Fibroblast of gingiva (primary cell): ENCODE measurements around the gene PAFAH1B1.
"Not testable (repeated sequence)": the region's sequence is repeated elsewhere in the genome, so short reads cannot be mapped to it uniquely, and the experiment has no call there.

Source experiments
- DNase-seq: peaks from one replicate; pipeline ENCODE4 v3.0.0-alpha.2; 2011; ENCODE audit warnings: low read depth

Gene PAFAH1B1

DNA sequence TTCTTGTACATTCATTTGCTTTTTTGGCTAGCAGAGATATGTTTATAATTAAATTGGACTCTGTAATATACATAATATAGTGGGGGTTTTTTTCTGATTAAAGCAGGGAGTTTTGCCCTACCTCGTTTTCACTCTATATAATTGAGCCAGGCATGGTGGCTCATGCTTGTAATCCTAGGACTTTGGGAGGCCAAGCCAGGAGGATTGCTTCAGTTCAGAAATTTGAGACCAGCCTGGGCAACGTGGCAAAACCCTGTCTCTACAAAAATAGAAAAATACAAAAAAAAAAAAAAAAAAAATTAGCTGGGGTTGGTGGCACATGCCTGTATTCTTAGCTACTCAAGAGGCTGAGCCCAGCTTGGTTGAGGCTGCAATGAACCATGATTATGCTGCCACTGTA, 42.2 kb downstream of the PAFAH1B1 start:
- peak; percentile 62 for DNase-seq

DNA sequence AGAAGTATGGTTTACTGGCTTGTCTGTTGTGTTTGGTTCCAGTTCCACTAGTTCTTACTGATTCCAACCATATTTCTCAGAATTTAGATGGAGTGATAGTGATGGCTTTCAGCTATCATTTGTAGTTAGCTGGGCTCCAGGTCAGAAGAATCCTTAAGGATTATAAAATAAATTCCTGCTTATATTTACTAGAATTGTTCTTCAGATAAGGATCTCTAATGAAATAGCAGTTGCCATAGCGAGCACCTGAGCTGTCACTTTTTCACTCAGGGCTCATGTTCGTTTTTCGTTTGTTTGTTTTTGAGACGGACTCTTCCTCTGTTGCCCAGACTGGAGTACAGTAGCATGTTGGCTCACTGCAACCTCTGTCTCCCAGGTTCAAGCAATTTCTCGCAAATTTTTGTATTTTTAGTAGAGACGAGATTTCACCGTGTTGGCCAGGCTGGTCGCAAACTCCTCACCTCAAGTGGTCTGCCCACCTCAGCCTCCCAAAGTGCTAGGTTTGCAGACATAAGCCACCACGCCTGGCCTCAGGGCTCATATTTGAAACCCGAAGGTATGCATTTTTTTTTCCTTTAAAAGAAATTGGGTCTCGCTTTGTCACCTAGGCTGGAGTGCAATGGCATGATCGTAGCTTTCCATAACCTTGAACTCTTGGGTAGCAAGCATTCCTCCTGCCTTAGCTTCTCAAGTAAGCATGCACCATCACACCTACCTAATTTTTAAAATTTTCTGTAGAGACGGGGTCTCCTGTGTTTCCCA, 42.9 kb downstream of the PAFAH1B1 start:
- no peak for DNase-seq

DNA sequence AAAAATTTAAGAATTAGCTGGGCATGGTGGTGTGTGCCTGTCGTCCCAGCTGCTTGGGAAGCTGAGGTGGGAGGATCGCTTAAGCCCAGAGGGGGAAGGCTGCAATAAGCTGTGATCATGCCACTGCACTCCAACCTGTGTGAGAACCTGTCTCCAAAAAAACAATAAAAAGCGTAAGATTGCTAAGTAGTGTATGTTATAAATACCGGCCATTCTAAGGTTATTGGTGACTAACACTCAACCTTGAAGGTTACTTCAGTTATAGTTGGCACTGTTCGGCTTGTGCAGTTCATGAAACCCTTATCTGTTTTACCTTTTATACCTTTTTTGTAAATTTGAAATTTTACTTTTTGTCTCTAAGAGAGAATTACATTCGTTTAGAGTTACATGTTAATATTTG, 44.0 kb downstream of the PAFAH1B1 start:
- DNase-seq = no peak

DNA sequence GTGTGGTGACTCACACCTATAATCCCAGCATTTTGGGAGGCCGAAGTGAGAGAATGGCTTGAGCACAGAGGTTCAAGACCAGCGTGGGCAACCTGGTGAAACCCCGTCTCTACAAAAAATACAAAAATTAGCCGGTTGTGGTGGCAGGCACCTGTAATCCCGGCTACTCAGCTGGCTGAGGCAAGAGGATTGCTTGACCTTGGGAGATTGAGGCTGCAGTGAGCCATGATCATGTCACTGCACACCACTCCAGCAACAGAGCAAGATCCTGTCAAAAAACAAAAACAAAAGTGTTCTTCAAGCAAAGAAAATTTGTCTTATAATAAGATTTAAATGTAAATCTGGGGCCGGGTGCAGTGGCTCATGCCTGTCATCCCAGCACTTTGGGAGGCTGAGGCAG, 51.5 kb downstream of the PAFAH1B1 start:
- no peak for DNase-seq

DNA sequence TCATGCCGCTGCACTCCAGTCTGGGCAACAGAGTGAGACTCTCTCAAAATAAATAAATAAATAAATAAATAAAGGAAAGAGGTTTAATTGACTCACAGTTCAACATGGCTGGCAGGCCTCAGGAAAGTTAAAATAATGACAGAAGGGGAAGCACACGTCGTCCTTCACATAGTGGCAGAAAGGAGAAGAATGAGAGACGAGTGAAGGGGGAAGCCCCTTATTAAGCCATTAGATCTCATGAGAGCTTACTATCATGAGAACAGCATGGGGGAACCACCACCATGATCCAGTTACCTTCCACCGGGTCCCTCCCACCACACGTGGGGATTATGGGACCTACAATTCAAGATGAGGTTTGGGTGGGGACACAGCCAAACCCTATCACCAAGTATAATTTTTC, 54.5 kb downstream of the PAFAH1B1 start:
- no peak for DNase-seq

DNA sequence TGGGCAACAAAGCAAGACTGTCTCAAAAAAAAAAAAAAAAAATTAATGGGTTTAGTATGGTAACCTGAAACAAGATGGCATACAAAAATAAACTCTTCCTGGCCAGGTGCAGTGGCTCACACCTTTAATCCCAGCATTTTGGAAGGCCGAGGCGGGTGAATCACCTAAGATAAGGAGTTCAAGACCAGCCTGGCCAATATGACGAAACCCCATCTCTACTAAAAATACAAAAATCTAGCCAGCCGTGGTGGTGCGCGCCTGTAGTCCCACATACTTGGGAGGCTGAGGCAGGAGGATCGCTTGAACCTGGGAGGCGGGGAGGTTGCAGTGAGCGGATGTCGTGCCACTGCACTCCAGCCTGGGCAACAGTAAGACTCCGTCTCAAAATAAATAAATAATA, 55.7 kb downstream of the PAFAH1B1 start:
- DNase-seq = no peak

DNA sequence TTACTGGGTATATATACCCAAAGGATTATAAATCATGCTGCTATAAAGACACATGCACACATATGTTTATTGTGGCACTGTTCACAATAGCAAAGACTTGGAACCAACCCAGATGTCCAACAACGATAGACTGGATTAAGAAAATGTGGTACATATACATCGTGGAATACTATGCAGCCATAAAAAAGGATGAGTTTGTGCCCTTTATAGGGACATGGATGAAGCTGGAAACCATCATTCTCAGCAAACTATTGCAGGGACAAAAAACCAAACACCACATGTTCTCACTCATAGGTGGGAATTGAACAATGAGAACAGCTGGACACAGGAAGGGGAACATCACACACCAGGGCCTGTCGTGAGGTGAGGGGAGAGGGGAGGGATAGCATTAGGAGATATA, 59.5 kb downstream of the PAFAH1B1 start:
- DNase-seq = not testable (repeated sequence)

DNA sequence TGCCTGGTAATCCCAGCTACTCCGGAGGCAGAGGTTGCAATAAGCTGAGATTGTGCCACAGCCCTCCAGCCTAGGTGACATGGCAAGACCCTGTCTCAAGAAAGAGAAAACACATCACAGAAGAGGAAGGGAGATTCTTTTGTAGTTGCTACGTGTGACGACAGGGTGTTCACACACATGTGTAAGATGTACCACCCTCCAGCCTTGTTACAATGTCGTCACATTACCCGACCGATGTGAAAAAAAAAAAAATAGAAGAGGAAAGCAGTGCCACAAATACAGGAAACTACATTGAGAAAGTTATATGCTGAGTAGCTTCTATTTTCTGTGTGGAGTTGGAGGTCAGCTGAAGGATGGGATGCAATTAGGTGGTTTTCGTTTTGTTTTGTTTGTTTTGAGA, 62.1 kb downstream of the PAFAH1B1 start:
- DNase-seq = no peak

DNA sequence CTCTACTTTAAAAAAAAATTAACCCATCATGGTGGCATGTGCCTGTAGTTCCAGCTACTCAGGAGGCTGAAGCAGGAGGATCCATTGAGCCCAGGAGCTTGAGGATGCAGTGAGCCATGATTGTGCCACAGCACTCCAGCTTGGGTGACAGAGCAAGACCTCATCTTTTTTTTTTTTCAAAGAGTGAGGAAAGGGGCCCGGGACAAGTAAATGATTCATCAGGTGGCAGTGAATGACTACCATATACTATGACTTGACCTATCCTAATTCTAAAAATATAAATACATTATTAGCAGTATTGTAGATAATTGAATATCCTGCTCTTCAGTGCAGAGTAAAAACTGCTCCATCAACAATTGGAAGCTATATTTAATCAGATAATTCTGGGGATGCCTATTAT, 62.8 kb downstream of the PAFAH1B1 start:
- no peak for DNase-seq

DNA sequence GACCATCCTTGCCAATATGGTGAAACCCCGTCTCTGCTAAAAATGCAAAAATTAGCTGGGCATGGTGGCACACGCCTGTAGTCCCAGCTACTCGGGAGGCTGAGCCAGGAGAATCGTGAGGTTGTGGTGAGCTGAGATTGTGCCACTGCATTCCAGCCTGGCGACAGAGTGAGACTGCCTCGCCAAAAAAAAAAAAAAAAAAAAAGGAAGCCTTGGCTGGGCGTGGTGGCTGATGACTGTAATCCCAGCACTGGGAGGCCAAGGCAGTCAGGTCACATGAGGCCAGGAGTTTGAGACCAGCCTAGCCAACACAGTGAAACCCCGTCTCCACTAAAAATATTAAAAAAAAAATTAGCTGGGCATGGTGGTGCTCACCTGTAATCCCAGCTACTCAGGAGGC, 65.9 kb downstream of the PAFAH1B1 start:
- peak; percentile 55 for DNase-seq

DNA sequence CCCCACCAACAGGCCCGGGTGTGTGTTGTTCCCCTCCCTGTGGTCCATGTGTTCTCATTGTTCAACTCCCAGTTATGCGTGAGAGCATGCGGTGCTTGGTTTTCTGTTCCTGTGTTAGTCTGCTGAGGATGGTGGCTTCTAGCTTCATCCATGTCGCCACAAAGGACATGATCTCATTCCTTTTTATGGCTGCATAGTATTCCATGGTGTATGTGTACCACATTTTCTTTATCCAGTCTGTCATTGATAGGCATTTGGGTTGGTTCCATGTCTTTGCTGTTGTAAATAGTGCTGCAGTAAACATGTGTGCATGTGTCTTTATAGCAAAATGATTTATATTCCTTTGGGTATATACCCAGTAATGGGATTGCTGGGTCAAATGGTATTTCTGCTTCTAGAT, 67.0 kb downstream of the PAFAH1B1 start:
- DNase-seq = not testable (repeated sequence)

DNA sequence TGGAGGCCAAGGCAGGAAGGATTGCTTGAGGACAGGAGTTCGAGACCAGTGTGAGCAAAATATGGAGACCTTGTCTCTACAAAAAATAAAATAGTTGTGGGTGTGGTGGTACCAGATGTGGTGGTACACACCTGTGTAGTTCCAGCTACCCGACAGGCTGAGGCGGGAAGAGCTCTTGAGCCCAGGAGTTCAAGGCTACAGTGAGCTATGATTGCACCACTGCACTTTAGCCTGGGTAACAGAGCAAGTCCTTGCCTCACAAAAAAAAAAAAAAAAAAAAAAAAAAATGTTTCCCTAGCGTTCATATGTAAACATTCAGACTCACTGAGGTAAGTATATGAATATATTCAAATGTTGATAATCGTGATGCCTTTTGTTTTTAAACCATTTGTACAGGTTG, 78.6 kb downstream of the PAFAH1B1 start:
- DNase-seq = no peak

DNA sequence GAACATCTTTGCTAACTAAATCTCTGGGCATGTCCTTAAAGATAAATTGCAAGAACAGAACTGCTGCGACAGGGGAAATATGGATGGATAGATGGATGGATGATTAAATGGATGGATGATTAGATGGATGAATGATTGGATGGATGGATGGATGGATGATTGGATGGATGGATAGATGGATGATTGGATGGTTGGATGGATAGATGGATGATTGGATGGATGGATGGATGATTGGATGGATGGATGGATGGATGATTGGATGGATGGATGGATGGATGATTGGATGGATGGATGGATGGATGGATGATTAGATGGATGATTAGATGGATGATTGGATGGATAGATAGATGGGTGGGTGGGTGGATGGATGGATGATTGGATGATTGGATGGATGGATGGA, 85.8 kb downstream of the PAFAH1B1 start:
- not testable (repeated sequence) for DNase-seq

DNA sequence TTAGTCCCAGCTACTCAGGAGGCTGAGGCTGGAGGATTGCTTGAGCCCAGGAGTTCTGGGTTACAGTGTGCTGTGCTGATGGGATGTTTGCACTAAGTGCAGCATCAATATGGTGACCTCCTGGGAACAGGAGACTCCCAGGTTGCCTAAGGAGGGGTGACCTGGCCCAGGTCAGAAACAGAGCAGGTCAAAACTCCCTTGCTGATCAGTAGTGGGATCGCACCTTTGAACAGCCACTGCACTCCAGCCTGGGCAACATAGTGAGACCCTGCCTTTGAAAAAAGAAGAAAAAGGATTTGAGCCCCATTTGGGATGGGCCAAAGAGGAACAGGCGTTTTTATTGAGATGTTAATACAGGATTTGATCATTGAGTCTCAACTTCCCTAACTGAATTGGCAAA, 87.5 kb downstream of the PAFAH1B1 start:
- no peak for DNase-seq

DNA sequence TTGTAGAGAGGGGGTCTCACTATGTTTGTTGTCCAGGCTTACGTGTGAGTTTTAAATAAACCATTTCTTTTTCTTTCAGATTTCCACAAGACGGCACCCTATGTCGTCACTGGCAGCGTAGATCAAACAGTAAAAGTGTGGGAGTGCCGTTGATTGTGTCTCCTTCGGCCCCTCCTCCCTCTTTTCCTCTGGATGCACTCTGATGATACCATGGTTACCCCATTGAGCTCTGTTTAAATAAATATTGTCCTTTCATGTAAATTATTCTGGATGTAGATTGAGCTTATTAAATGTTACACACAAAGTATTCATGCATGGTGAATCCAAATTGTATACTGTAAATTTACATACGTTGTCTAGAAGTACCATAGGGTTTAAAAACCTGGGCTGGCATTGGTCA, 88.2 kb downstream of the PAFAH1B1 start:
- no peak for DNase-seq

DNA sequence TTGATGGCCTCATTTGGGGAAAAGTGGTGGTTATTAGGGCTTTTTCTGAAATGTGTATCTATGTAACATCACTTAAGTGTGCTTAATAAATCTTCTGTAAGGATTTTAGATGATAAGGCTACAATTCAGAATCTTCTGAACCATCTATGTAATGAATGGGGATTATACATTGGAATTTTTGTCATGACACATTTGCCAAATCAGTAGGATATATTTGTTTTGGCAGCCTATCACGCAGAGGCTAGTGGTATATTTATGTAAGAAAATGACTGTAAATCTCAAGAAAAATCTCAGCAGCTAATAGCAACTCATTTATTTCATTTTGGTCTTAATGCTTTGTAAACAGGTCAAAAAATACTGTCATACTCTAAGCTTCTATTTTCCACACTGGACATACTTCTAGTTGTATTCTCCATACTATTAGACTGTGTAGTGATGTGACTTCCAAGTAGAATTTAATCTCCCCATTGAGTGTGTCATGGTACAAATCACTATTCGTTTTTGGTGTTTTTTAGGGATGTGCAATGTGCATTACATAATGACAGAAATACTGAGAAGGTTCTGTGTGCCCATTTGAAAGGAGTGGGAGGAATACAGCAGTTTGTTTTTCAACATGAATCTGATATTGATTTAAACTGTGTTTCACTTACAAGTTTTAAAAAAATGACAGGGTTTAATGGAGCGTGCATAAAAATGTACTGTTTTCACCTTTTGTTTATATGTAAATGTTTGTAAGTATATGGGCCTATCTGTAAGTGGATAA, 88.9 kb downstream of the PAFAH1B1 start:
- DNase-seq = no peak

DNA sequence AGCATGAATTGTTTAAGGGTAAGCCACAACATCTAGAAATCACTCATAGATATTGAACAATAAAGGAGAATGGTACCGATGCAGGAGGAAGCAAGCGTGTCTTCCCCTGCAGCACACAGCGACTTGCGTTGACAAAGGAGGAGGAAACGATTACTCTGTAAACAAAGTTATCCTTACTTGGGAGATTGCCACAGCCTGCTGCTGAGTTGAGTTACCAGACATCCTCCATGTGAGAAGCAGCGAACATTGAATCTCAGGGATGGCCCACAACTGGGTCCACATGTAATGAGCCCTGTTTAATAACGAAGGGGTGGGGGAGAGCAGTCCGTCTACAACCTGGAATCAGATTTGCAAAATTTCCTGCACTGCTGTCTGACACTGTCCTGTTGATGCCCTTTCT, 90.5 kb downstream of the PAFAH1B1 start:
- peak; percentile 44 for DNase-seq

DNA sequence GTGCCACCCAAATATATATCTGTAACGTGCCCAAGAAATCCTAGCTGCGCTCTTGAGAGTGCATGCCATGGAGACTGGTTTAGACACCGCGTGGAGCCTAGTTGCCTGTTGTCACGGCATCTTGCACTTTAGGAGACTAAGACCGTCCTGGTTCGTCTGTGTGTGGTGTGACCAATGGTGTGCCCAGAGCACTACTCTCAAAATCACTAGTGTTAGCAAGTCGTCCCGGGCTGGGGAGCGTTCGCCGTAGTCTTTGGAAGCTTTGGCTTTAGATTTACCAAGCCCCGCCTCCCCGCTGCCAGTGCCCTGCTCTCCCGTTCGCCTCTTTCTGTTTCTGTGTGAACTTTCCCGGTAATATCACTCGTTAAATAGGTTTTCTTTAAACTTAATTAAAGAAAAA, 91.1 kb downstream of the PAFAH1B1 start:
- DNase-seq = no peak

DNA sequence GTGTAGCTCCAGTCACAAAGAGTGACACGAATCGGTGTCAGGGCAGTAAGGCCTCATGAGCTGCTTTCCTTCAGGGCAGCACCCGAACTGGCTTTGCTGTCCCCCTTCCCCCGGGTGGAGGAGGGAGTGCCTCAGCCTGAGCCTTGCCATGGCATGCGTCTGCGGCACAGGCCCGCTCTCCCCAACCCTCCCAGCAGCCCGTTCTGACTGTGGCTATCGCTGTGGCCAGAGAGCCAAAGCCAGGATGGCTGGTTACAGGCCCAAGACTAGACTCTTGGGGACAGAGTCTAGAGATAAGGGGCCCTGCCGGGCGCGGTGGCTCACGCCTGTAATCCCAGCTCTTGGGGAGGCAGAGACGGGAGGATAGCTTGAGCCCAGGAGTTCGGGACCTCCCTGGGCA, 92.2 kb downstream of the PAFAH1B1 start:
- no peak for DNase-seq

DNA sequence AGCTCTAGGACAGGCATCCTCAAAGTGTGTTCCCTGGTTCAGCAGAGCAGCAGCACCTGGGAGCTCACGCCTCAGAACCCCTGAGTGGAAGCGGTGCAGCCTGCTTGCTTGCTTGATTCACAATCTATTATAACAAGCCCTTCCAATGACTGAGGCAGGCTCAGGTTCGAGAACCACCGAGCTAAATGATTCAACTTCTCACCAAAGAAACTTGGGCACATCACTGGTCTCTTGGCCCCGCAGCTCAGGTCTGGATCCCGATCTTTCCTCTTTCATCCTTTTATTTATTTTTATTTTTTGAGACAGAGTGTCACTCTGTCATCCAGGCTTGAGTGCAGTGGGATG, 93.6 kb downstream of the PAFAH1B1 start:
- no peak for DNase-seq

DNA sequence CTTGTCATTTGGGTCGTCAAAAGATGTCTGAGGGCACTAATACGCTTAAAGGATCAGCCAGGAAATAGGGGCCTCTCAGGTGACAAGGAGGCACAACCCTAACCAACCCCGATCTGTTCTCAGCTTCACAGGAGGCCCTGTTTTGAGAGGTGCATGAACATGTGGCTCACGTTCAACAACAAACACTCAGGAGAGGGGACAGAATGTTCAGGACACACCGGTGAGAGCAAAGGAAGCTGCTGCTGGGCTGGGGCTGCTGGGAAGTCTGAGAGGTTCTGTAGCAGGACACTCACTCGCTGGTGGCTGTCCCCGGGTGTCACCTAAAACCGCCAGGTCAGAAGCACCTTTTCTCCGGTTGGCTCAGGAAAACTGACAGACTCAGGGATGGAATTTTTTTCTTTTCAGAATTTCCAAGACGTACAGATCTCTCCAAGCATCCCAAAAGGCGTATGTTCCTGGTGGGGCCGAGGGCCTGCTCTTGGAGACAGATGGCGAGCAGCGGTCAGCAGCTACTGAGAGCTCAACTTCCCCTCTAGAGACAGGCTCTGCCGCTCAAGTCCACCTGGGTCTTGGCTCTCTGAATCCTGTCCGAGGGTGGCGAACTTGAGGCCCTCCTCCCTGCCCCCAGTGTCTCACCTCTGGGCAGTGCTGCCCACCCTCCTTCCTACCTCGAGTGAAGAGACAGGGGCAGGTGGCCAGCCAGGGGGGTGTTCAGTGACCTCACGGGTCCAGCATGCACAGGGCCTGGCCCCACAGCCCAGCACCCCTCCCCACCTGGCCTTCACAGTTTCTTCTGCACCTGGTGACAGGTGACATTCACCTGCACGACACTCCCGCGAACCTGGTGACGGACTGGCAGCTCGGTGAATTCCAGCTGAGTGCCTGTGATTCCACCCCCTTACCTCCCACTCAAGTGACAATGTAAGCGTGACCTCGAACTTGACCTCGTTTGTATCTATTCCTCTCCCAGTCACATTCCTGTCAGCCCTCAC, 95.2 kb downstream of the PAFAH1B1 start:
- no peak for DNase-seq

DNA sequence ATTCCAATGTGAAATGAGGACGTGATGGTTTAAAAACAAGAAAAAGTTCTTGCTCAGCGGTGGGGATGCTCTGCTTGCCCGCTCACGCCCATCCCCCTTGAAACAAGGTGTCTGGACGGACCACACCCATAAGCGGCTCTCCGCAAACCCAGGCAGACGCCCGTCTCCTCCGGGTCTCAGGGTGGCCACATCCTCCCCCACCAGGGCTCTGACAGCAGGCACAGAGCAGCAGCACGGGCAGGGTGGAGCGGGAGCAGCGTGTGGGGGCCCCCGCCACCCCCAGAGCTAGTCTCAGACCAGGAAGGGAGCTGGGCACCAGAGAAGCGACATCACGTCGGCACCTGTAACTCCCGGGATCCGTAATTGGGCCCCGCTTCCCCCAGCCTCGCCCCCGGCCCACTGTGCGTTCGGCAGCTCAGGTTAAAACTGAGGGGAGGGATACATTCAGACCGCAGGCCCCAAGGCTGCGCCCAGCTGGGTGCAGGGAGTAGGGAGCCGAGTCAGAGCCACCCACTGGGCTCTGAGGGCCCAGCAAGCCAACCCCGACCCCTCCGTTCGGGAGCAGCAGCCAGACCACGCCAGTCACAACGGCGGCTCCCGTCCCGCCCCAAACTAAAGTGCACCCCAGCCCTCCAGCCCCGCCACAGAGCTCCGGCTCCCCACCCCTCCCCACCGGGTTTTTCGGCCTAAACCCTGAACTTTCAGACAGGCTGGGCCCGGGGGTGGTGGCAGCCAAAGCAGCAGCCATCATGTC, 96.1 kb downstream of the PAFAH1B1 start:
- DNase-seq = no peak
